Mesenchymal stem cell (in vitro differentiated cells and primary cell): Measurements from ENCODE around the gene LRRTM4.
"Not testable (repeated sequence)": the region's sequence is repeated elsewhere in the genome, so short reads cannot be mapped to it uniquely, and the experiment has no call there.

Experiments
- DNase-seq: peaks from one replicate; pipeline ENCODE4 v3.0.0-alpha.2; 2013
- H2AFZ ChIP-seq: one replicate; pipeline ENCODE4 v1.6.1; 2013; ENCODE audit warnings: low read depth, mild to moderate bottlenecking, control low read depth, inconsistent platforms, low read length, moderate library complexity
- H2AK5ac ChIP-seq: 2 replicates; pipeline ENCODE4 v1.6.1; 2013; ENCODE audit warnings: low read length, moderate library complexity, mild to moderate bottlenecking, inconsistent platforms; ENCODE audit not compliant: severe bottlenecking
- H2BK120ac ChIP-seq: one replicate; pipeline ENCODE4 v1.6.1; 2013; ENCODE audit warnings: low read depth, mild to moderate bottlenecking, inconsistent platforms, low read length, moderate library complexity
- H2BK12ac ChIP-seq, 2 experiments: one replicate each; pipeline ENCODE4 v1.6.1; 2013; ENCODE audit warnings: inconsistent platforms in 2 of 2, low read length in 2 of 2, mild to moderate bottlenecking in 2 of 2, moderate library complexity in 2 of 2, control low read depth in 1 of 2
- H2BK15ac ChIP-seq: one replicate; pipeline ENCODE4 v1.6.1; 2013; ENCODE audit warnings: mild to moderate bottlenecking, low read depth, inconsistent platforms; ENCODE audit not compliant: poor library complexity, severe bottlenecking
- H2BK5ac ChIP-seq: 2 replicates; pipeline ENCODE4 v1.6.1; 2013; ENCODE audit warnings: low read depth, mild to moderate bottlenecking, low read length, control low read depth, inconsistent platforms; ENCODE audit not compliant: poor library complexity, severe bottlenecking
- H3K14ac ChIP-seq, 2 experiments: one replicate each; pipeline ENCODE4 v1.6.1; 2013; ENCODE audit warnings: inconsistent platforms in 2 of 2, low read length in 2 of 2, control low read depth in 1 of 2, mild to moderate bottlenecking in 1 of 2, moderate library complexity in 1 of 2
- H3K18ac ChIP-seq, 2 experiments: one replicate each; pipeline ENCODE4 v1.6.1; 2013; ENCODE audit warnings: inconsistent platforms in 2 of 2, low read length in 2 of 2, control low read depth in 1 of 2, low read depth in 1 of 2, mild to moderate bottlenecking in 1 of 2
- H3K23ac ChIP-seq, 2 experiments: one replicate each; pipeline ENCODE4 v1.6.1; 2013; ENCODE audit warnings: inconsistent platforms in 2 of 2, low read length in 2 of 2, mild to moderate bottlenecking in 2 of 2, moderate library complexity in 2 of 2, control low read depth in 1 of 2
- H3K27ac ChIP-seq: 2 replicates; pipeline ENCODE4 v1.5.1; 2013; ENCODE audit warnings: mild to moderate bottlenecking, moderate library complexity, low read length, control low read depth, inconsistent platforms; ENCODE audit not compliant: poor library complexity, severe bottlenecking
- H3K27me3 ChIP-seq, 2 experiments: 2 replicates each; pipeline versions ENCODE4 v1.6.1 to v1.7.0; 2013; ENCODE audit warnings: low read length in 2 of 2, mild to moderate bottlenecking in 2 of 2, moderate library complexity in 2 of 2, control low read depth in 1 of 2, inconsistent platforms in 1 of 2; ENCODE audit not compliant: control insufficient read depth in 1 of 2, insufficient read depth in 1 of 2
- H3K36me3 ChIP-seq, 2 experiments: 2 replicates each; pipeline versions ENCODE4 v1.6.1 to v1.7.0; 2013; ENCODE audit warnings: low read length in 2 of 2, control low read depth in 1 of 2, inconsistent platforms in 1 of 2, low read depth in 1 of 2, mild to moderate bottlenecking in 1 of 2; ENCODE audit not compliant: insufficient read depth in 2 of 2, control insufficient read depth in 1 of 2
- H3K4ac ChIP-seq, 2 experiments: one replicate each; pipeline ENCODE4 v1.6.1; 2013; ENCODE audit warnings: inconsistent platforms in 2 of 2, low read length in 2 of 2, mild to moderate bottlenecking in 2 of 2, moderate library complexity in 2 of 2, control low read depth in 1 of 2, low read depth in 1 of 2
- H3K4me1 ChIP-seq: 2 replicates; pipeline ENCODE4 v1.6.1; 2013; ENCODE audit warnings: low read depth, low read length, control low read depth; ENCODE audit not compliant: control insufficient read depth, insufficient read depth
- H3K4me2 ChIP-seq: 2 replicates; pipeline ENCODE4 v1.6.1; 2013; ENCODE audit warnings: low read length, mild to moderate bottlenecking, inconsistent platforms; ENCODE audit not compliant: poor library complexity, severe bottlenecking
- H3K4me3 ChIP-seq, 2 experiments: 2 replicates each; pipeline versions ENCODE4 v1.5.1 to v1.7.0; 2013; ENCODE audit warnings: low read length in 2 of 2, mild to moderate bottlenecking in 2 of 2, control low read depth in 1 of 2, low read depth in 1 of 2; ENCODE audit not compliant: insufficient read depth in 1 of 2
- H3K79me1 ChIP-seq: replicated peaks from 2 replicates; pipeline ENCODE4 v1.6.1; 2013; ENCODE audit warnings: mild to moderate bottlenecking, control low read depth, low read length, inconsistent platforms; ENCODE audit not compliant: poor library complexity, severe bottlenecking
- H3K9ac ChIP-seq: 2 replicates; pipeline ENCODE4 v1.7.0; 2013; ENCODE audit warnings: mild to moderate bottlenecking, low read length, moderate library complexity
- H3K9me3 ChIP-seq: 2 replicates; pipeline ENCODE4 v1.7.0; 2013; ENCODE audit warnings: mild to moderate bottlenecking, low read length; ENCODE audit not compliant: control insufficient read depth
- H4K8ac ChIP-seq: one replicate; pipeline ENCODE4 v1.6.1; 2013; ENCODE audit warnings: inconsistent platforms, mild to moderate bottlenecking, low read length, moderate library complexity
- H4K91ac ChIP-seq: one replicate; pipeline ENCODE4 v1.6.1; 2013; ENCODE audit warnings: mild to moderate bottlenecking, low read length, inconsistent platforms
- WGBS: methylation state at CpG from one replicate; pipeline ENCODE4 v1.1.7; 2013; ENCODE audit warnings: mixed read lengths; 5-methylcytosine and 5-hydroxymethylcytosine counted together

The LRRTM4 gene

GRCh38 chr2:77175266-77175780, 346.9 kb downstream of the LRRTM4 start:
- H3K23ac ChIP-seq, H3K9me3 ChIP-seq, H2BK12ac ChIP-seq, H2AFZ ChIP-seq, H2AK5ac ChIP-seq, H3K14ac ChIP-seq, DNase-seq, H3K36me3 ChIP-seq, H3K9ac ChIP-seq, H3K4ac ChIP-seq, H3K4me1 ChIP-seq, H3K27me3 ChIP-seq, H4K91ac ChIP-seq, H3K27ac ChIP-seq, H3K4me2 ChIP-seq, H2BK5ac ChIP-seq, H3K18ac ChIP-seq, H2BK120ac ChIP-seq, H3K79me1 ChIP-seq, H3K4me3 ChIP-seq, H2BK15ac ChIP-seq, H4K8ac ChIP-seq: not testable (repeated sequence)
- 72% methylated on average over 3 of the region's 4 CpGs for WGBS

GRCh38 chr2:77169426-77169825, 352.8 kb downstream of the LRRTM4 start:
- H2BK15ac ChIP-seq, result no peak overlapping the region
- H3K36me3 ChIP-seq, result no peaks in the 10 kb centered on the region
- no peaks in the 10 kb centered on the region for H3K9me3 ChIP-seq
- H3K23ac ChIP-seq, result no peak overlapping the region
- H2BK5ac ChIP-seq, result no peak overlapping the region
- H3K9ac ChIP-seq, result no peak overlapping the region
- H3K14ac ChIP-seq, result no peak overlapping the region
- H4K91ac ChIP-seq, result no peak overlapping the region
- H3K4me3 ChIP-seq, result no peak overlapping the region
- WGBS, result 92% methylated on average over 2 of the region's 2 CpGs
- H3K27me3 ChIP-seq, result no peaks in the 10 kb centered on the region
- no peak overlapping the region for H3K4me2 ChIP-seq
- H3K18ac ChIP-seq, result no peak overlapping the region
- no peaks in the 10 kb centered on the region for H3K79me1 ChIP-seq
- H2AK5ac ChIP-seq, result no peak overlapping the region
- no peak for DNase-seq
- no peak overlapping the region for H3K27ac ChIP-seq
- no peak overlapping the region for H2BK120ac ChIP-seq
- no peak overlapping the region for H3K4ac ChIP-seq
- no peaks in the 10 kb centered on the region for H3K4me1 ChIP-seq
- no peak overlapping the region for H2BK12ac ChIP-seq
- H2AFZ ChIP-seq, result no peak overlapping the region
- no peak overlapping the region for H4K8ac ChIP-seq

- H2BK5ac ChIP-seq, H3K27ac ChIP-seq, H4K8ac ChIP-seq: not testable (repeated sequence)
Observed at GRCh38 chr2:77164021-77164420, 358.2 kb downstream of the LRRTM4 start.

GRCh38 chr2:77161009-77161408, 361.2 kb downstream of the LRRTM4 start:
- Histone ChIP-seq H3K4me3 (no peak overlapping the region), H3K23ac (no peak overlapping the region), H2AK5ac (no peak overlapping the region), H3K4me1 (no peaks in the 10 kb centered on the region), H2AFZ (no peak overlapping the region), H3K36me3 (no peaks in the 10 kb centered on the region), H3K27ac (no peak overlapping the region), H3K79me1 (no peaks in the 10 kb centered on the region), H3K9me3 (no peaks in the 10 kb centered on the region), H3K9ac (no peak overlapping the region), H4K91ac (no peak overlapping the region), H2BK15ac (no peak overlapping the region), H3K27me3 (no peaks in the 10 kb centered on the region), H4K8ac (no peak overlapping the region), H2BK5ac (no peak overlapping the region), H3K4ac (no peak overlapping the region), H3K14ac (no peak overlapping the region), H3K18ac (no peak overlapping the region), H2BK12ac (no peak overlapping the region), H2BK120ac (no peak overlapping the region), H3K4me2 (no peak overlapping the region)
- peak; percentile 28 for DNase-seq
- WGBS, result 87% methylated on average over 5 of the region's 5 CpGs

More at GRCh38 chr2:77164021-77164420, 358.2 kb downstream of the LRRTM4 start:
- H3K18ac ChIP-seq, H2BK120ac ChIP-seq, H3K9me3 ChIP-seq, H3K27me3 ChIP-seq, H3K14ac ChIP-seq, H3K4me1 ChIP-seq, H3K23ac ChIP-seq, H3K79me1 ChIP-seq, DNase-seq, H2BK15ac ChIP-seq, H4K91ac ChIP-seq, H3K4me2 ChIP-seq, H2AK5ac ChIP-seq, H3K9ac ChIP-seq, H3K36me3 ChIP-seq, H3K4me3 ChIP-seq, H2AFZ ChIP-seq, H2BK12ac ChIP-seq, H3K4ac ChIP-seq: not testable (repeated sequence)
